Mucosa of descending colon (tissue), 3 donors: Measurements from ENCODE around the gene SSH2. TPM values are rescaled to one million over a fixed set of nuclear protein-coding genes. Genes with fewer than 3 reads are reported as not detected.
A peak's percentile ranks its signal among the peaks of the same experiment; 100 is the strongest.

Experiments
- ATAC-seq: fragments of 200-7000 bp; cut with Tn5 transposase; one replicate; pipeline ENCODE4 v1.9.1; 2020; ENCODE audit warnings: mild to moderate bottlenecking, moderate library complexity
- DNase-seq, 3 donors: peaks; one replicate each; pipeline ENCODE4 v3.0.0-alpha.2; 2020
- H3K36me3 ChIP-seq: fragments of 200-600 bp; one replicate; pipeline ENCODE4 v1.8.0; 2021; ENCODE audit warnings: low read depth, mild to moderate bottlenecking
- H3K4me1 ChIP-seq: fragments of 200-600 bp; one replicate; pipeline ENCODE4 v1.8.0; 2021; ENCODE audit warnings: low read depth, mild to moderate bottlenecking
- H3K4me3 ChIP-seq: fragments of 200-600 bp; one replicate; pipeline ENCODE4 v1.8.0; 2021; ENCODE audit warnings: mild to moderate bottlenecking
- H3K9me3 ChIP-seq: fragments of 200-600 bp; one replicate; pipeline ENCODE4 v1.8.0; 2021; ENCODE audit warnings: mild to moderate bottlenecking
- intact Hi-C, 2 donors: fragments of 100-400 bp; cut with DNase I in 1 of 2; cut with micrococcal nuclease in 1 of 2; formaldehyde crosslinking; loops; one replicate each; pipeline versions ENCODE4 v1.11.0 to v1.11.1; 2022; cut with DNase I, micrococcal nuclease
- long read RNA-seq, 2 donors: library from polyadenylated mRNA; unstranded; transcript quantifications; one replicate each; pipeline ENCODE4 v2.0.0, GENCODE V29; 2019 to 2021
- total RNA-seq, 3 donors: library from RNA; stranded (reverse); fragmentation: NEBNext Ultra II Directional in 2 of 3; extraction: Animal tissue kit (Norgen Biotek cat#: 25700) in 2 of 3; gene quantifications; one replicate each; pipeline versions ENCODE4 v1.2.1 to v1.2.4, GENCODE V29; 2021 to 2023
- TF ChIP-seq, protein P1 (sequence below): fragments of 200-600 bp; IDR thresholded peaks from one replicate; pipeline ENCODE4 v1.8.0; 2022; ENCODE audit warnings: antibody characterized with exemption, mild to moderate bottlenecking
- donor health status: DM: no; HTN: no; CAD: no; lungs with moderate emphysema.
- donor health status: DM: no; HTN: no; CAD: no.
- donor health status: DM: no; HTN: yes; CAD: no.

Gene SSH2, protein sequence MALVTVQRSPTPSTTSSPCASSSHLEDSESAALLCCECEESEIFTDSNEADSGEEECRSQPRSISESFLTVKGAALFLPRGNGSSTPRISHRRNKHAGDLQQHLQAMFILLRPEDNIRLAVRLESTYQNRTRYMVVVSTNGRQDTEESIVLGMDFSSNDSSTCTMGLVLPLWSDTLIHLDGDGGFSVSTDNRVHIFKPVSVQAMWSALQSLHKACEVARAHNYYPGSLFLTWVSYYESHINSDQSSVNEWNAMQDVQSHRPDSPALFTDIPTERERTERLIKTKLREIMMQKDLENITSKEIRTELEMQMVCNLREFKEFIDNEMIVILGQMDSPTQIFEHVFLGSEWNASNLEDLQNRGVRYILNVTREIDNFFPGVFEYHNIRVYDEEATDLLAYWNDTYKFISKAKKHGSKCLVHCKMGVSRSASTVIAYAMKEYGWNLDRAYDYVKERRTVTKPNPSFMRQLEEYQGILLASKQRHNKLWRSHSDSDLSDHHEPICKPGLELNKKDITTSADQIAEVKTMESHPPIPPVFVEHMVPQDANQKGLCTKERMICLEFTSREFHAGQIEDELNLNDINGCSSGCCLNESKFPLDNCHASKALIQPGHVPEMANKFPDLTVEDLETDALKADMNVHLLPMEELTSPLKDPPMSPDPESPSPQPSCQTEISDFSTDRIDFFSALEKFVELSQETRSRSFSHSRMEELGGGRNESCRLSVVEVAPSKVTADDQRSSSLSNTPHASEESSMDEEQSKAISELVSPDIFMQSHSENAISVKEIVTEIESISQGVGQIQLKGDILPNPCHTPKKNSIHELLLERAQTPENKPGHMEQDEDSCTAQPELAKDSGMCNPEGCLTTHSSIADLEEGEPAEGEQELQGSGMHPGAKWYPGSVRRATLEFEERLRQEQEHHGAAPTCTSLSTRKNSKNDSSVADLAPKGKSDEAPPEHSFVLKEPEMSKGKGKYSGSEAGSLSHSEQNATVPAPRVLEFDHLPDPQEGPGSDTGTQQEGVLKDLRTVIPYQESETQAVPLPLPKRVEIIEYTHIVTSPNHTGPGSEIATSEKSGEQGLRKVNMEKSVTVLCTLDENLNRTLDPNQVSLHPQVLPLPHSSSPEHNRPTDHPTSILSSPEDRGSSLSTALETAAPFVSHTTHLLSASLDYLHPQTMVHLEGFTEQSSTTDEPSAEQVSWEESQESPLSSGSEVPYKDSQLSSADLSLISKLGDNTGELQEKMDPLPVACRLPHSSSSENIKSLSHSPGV (N-terminal part only)
- total RNA-seq = 10 to 100 TPM; 32.1 to 47.8 (median 40.8) TPM
- long read RNA-seq, donor 1, partial matches to known transcripts = 0 of 5 reads
- long read RNA-seq, donor 1, other reads (novel, unspliced or antisense) = 5 of 5 reads
- long read RNA-seq, donor 2, transcript SSH2-211 (2 exons, 570 nt) = major isoform, 7 of 11 reads
- long read RNA-seq, donor 2, partial matches to known transcripts = 0 of 11 reads
- long read RNA-seq, donor 2, other reads (novel, unspliced or antisense) = 4 of 11 reads

DNA sequence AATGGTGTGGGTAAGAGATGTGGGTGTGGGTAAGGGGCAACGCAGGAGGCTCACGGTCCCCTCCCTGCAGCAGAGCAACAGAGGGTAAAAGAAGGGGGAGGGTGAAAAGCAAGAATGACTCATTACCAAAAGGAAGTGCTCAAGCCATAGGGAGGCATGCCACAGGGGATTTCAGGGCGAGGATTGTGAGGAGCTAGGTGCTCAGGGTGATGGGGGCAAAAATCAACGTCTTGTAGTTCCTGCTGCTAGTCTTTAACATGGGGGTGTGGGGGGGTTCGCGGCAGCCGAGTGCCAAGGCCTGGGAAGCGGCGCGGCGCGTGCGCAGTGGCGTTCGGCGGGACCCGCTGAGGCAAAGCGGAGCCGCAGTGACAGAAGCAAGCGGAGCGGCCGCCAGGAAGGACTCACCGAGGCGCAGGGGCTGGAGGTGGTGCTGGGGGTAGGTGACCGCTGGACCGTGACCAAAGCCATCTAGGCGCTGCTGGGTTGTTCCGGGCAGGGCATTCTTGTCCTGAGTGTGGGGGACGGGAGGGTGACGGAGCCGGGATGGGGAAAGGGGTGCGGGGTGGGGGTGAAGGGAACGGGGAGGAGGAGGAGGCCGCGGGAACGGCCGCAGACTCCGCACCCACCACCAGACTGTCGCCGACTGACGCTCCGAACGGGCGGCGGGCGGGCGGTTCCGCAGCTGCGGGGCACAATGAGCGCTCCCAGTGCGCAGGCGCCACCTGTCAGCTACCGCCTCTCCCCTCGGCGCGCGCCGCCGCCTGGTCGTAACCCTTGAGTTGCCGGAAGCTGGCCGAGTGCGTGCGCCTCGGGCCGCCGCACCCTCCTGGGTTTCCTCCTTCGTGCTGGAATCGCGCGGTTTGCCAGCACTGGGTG is at the start of gene SSH2:
TSS of gene SSH2 (minus strand) at position 696 of the 876 bp plus-strand sequence. CDS start at position 468, 228 bp downstream.
- H3K9me3 ChIP-seq = no peaks in the 10 kb centered on the region
- peak within 1 kb of the TSS; percentile 84 for H3K4me3 ChIP-seq
- intact Hi-C loops = loop anchor here (2.0 to 5.0 kb wide), 2 partner anchors 121 to 127 kb away; no protein-coding TSS in a partner anchor
- H3K4me1 ChIP-seq = peaks cover 18% of the 10 kb centered on the region
- ATAC-seq (peak; percentile 93), DNase-seq (peak; percentile 93 to 96 (median 96))
- TF ChIP-seq, protein P1, sequence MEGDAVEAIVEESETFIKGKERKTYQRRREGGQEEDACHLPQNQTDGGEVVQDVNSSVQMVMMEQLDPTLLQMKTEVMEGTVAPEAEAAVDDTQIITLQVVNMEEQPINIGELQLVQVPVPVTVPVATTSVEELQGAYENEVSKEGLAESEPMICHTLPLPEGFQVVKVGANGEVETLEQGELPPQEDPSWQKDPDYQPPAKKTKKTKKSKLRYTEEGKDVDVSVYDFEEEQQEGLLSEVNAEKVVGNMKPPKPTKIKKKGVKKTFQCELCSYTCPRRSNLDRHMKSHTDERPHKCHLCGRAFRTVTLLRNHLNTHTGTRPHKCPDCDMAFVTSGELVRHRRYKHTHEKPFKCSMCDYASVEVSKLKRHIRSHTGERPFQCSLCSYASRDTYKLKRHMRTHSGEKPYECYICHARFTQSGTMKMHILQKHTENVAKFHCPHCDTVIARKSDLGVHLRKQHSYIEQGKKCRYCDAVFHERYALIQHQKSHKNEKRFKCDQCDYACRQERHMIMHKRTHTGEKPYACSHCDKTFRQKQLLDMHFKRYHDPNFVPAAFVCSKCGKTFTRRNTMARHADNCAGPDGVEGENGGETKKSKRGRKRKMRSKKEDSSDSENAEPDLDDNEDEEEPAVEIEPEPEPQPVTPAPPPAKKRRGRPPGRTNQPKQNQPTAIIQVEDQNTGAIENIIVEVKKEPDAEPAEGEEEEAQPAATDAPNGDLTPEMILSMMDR = no peak
- H3K36me3 ChIP-seq = no peaks in the 10 kb centered on the region

DNA sequence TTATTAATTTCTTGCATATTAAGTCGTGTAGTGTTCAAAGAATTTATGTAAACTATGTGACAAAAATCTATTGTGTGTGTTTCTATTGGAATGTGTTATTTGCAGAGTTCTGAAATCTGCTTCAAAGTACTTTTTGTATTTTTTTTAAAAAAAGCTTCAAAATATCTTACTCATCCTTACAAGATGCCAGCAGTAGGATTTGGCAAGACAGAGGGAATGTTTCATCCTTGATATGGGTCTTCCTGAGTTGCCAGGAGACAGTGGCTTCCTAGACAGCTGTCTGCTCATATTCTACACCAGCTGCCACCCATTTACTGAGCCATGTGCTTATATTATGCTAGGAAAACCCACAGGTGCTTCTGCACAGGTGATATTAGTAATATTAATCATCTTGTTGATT is 47.8 kb upstream of the SSH2 start:
- intact Hi-C loops = no loop called here
- Histone ChIP-seq H3K4me1 (no peaks in the 10 kb centered on the region), H3K36me3 (no peaks in the 10 kb centered on the region), H3K4me3 (no peak overlapping the region), H3K9me3 (no peaks in the 10 kb centered on the region)
- TF ChIP-seq, protein P1 = no peak
- no peak for DNase-seq
- ATAC-seq = no peak

DNA sequence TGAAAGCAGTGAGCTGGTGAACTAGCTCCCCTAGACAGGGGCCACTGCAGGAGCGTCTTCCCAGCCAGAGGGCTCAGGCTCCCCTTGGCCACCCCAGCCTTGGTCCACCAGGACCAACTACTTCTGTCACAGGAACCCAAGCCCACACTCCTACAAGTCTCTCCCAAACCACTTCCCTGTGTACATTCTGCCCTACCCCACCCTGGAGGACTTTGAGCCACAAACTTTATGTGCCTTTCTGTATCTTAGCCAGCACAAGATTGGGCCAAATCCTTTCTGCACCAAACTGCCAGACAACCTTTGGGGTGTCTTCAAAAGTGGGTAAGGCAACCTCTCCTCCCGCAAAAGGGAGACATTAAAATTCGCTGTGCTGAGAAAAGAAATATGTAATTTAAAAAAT is 43.0 kb upstream of the SSH2 start:
- DNase-seq = peak in 2 of 3 donors; percentile 40 to 75

DNA sequence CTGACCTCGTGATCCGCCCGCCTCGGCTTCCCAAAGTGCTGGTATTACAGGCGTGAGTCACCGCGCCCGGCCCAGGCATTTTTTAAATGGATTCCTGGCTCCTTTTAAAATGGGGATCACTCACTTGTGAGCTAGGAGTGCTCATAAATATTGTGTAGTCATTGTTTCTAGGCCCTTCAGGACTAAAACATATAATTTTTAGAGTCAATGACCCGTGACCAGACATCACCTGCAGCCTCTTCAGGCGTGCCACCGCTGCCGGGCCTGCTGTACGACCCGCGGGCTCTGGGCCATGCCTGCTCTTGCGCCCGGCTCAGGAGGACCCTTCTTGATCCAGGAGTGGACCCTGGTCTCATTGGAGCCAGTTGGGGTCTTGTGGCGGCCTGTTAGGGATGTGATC is 42.2 kb upstream of the SSH2 start:
- H3K4me3 ChIP-seq = no peak overlapping the region
- no peak for DNase-seq
- no peak for ATAC-seq
- TF ChIP-seq, protein P1 = no peak
- intact Hi-C loops = no loop called here
- no peaks in the 10 kb centered on the region for H3K4me1 ChIP-seq
- no peaks in the 10 kb centered on the region for H3K9me3 ChIP-seq
- H3K36me3 ChIP-seq = no peaks in the 10 kb centered on the region

More for the DNA sequence above, 43.0 kb upstream of the SSH2 start:
- no peaks in the 10 kb centered on the region for H3K9me3 ChIP-seq
- H3K4me1 ChIP-seq = no peaks in the 10 kb centered on the region
- ATAC-seq = peak; percentile 99
- TF ChIP-seq, protein P1 = no peak
- intact Hi-C loops = no loop called here
- no peak overlapping the region for H3K4me3 ChIP-seq
- no peaks in the 10 kb centered on the region for H3K36me3 ChIP-seq
